HG03175 (cell line): Measurements from ENCODE around the gene WWC2.

Experiments
- ATAC-seq: cut with Tn5 transposase; IDR thresholded peaks from one replicate; pipeline ENCODE4 v1.9.1; 2021; ENCODE audit warnings: mild to moderate bottlenecking, moderate library complexity; ENCODE audit not compliant: unreplicated experiment

Gene WWC2

DNA sequence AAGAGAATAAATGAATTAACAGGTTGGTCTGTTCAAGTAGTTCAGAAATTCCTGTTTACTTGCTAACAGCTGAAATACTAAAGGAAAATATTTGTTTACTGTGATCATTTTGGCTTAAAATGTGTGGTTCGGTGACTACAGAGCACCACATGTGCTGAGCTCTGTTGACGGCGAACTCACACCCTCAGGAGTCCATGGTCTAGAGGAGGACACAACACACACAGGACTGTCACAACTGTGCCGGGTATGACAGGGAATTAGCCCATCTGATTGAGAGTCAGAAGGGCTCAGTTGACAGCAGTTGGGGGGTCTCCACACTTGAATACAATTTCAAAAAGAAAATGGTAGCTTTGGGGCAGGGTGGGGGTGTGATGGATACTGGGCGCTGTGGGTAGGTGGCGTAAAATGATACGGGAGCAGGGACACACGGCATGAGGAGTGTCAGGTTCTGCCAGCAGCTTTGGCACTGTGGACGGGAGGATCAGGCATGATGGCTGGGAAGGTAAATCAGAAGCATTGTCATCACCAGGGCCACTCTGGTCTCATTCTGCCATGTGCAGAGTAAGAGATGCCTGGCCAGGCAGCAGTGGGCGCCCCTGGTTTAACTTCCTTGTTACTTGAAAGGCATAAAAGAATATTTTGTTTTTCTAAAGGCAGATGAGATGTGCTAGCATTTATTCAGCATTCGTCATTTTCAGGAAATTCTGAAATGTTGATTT lies 187.7 kb downstream of the WWC2 start:
- peak; percentile 28 for ATAC-seq

DNA sequence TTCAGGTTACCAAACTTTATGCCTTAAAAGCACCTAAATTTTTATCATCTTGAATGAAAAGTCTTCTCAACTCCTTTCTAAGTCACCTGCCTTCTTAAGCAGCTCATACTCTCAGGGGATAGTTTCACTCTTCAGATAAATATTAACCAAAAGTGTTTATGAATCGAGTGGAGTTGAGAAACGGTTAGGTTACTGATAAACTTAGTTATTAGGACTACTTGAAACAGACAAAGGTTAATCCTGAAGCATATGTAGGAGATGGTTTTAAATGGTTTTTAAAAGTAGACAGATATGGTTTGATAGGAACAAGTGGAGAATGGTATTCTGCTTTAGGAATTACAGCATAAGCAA lies 188.2 kb downstream of the WWC2 start:
- peak; percentile 85 for ATAC-seq

DNA sequence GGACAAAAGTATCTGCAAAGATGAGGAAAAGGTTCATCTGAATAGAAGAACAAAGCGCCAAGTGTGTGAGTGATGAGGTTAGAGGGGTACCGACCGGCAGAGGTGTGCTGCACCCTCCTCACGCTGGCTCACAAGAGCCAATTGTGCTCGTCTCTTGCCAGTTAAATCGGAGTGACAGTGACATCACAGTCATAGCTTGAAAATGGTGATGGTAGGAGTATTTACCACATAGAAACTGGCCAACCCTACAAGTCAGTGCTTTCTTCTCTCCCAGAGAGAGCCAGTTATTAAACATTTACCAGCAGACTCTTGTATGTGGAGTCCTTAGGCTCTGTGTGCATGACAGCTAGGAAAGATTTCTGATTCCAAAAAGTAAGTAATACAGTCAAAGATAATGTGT lies 188.6 kb downstream of the WWC2 start:
- peak; percentile 82 for ATAC-seq

DNA sequence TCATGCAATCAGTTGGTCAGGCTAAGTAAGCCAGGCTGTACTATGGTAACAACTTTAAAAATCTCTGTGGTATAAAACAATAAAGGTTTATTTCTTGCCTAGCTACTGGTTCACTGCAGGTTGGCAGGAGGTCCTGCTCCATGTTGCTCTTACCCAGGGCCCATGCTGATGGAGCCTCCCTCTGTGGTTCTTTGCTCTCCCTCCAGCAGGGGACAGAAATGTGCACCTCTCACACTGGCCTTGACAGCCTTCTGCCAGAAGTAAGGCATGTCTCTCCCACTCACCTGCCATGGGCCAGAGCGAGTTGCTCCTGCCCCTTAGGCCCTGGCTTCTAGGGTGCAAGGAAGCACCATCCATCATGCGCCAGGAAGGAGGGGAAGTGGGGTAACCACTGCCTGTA lies 189.9 kb downstream of the WWC2 start:
- no peak for ATAC-seq

DNA sequence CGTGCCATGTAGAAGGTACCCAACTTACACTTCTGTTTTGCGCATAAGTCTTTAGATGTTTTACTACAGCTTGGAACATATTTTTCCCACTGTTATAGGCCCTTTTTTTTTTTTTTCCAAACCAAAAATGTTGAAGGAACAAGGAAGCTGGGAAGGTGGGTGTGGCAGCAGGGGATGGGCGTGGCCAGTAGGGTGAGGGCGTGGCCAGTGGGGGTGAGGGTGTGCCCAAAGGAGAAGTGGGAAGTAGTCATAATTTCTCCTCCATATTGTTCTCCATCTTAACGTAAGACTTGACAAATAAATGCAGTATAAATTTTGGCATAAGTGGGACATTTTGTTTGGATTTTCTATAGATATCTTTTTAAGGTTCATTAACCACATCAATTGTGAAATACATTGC lies 190.6 kb downstream of the WWC2 start:
- no peak for ATAC-seq

DNA sequence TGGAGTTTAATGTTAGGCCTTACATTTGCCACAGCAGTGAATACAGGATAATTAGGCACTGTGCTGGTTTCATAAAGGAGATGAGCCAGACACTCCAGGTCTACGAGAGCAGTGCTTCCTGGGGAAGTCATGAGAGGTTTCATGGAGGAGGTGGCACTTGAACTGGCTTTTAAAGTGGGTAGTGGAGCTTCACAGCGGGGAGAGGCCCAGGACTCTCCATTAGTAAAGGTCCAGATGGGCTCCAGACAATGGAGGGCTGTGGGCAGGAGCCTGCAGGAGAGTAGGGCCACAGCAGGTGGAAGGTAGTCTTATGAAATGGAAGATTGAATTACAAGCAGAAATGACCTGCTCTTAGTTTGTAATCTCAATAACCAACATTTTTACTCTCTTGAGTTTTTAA lies 192.0 kb downstream of the WWC2 start:
- ATAC-seq, result no peak

DNA sequence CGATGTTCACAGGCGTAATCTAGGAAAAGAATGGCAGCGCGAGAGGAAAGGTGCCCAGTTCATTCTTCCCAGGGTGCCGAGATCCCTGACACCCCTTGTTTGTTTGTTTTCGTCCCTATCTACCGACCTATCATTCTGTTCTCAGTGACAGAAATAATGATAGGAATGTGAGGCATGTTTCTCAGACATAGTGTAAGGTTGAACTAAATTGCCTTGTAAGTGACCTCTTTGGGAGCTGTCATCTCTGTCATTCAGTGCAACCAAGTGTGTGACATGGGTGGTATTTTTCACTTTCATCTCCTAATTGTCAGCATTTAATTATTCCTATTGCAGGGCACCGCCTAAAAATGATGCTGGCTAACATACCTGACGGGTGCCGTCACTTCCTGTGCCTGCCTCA lies 196.7 kb downstream of the WWC2 start:
- ATAC-seq, result no peak

DNA sequence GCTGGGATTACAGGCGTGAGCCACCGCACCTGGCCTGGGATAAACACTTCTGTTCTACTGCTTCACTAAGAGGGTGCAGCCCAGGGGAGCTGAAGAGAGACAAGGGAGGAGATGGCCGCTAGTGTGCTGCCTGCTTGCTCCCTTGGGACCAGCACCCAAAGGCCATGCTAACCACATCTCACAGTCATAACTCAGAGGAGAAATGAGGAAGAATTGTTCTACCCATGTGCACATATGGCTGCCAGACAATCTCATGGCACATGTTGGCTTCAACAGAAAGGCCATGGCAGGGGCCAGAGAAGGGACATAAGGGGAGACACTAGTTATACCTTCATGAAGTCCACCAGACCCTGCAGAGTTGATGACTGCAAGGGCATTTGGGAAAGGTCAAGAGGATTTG lies 198.6 kb downstream of the WWC2 start:
- ATAC-seq, result peak; percentile 92

DNA sequence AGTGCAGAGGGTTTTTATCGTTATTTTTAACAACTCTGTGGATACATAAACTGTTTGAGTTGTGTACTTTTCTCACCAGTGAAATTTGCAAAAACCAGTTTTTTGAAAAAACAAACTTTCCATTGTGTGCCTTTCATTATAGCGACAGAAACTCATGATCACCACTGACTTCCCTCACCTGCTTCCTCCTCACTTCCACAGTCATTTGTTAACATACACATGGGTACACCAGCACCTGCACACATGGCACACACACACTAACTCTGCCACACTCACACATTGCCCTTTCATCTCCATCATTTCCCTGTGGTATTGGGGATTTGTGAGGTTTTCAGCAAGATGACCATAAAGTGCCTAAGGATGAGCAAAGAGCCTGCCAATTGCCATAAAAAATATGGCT lies 200.4 kb downstream of the WWC2 start:
- ATAC-seq, result no peak

DNA sequence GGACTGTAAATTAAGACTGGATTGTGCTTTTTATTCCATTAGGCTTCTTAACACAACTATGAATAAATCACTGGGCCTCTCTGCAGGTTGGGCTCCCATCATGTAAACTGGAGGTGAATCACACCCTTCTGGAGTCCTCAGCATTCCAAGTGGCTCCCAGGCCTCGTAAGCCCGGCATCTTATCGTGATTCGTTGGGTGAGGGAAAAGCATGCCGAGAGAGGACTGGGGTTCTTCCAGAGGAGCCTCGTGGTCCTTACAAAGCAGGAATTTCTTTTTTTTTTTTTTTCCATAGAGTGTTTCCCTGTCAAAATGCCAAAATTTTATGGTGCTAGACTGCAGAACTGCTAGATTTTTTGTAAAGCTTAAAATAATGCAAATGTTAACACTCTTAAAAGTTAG lies 201.0 kb downstream of the WWC2 start:
- ATAC-seq, result no peak

DNA sequence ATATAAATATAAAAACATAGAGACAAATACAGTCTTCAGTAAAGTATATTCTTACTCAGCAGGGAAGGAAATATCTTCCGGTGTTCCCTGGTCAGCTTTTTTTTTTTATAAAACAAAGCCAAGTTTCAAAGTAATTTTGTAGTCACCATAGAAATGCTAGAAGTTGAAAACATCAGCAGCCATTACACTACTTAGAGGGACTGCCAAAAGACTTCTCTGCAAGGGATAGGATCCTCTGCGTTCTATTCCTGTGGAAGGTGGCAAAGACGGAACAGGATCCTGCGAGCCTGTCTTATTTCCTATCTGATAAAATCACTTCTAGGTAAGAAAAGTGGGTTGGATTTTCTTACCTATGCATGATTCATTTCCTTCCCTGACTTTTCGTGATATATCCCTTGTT lies 201.6 kb downstream of the WWC2 start:
- ATAC-seq, result no peak

DNA sequence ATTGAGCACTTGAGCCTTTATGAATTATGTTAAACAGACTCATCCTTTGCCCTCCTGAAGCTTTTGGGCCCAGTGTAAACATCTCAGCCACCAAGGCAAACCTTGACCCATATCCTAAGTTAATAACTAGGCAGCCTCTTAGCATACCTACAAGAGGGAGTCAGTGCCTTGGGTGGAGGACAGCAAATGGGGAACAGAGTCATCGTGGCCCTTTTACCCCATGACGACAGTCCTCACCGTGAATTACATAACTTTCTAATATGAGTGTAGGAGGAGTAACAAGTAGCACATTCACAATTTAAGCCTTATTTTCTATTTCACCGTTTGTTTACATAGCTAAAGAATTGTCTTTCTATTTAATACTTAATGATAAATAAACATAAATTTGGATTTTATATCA lies 204.2 kb downstream of the WWC2 start:
- ATAC-seq, result no peak

DNA sequence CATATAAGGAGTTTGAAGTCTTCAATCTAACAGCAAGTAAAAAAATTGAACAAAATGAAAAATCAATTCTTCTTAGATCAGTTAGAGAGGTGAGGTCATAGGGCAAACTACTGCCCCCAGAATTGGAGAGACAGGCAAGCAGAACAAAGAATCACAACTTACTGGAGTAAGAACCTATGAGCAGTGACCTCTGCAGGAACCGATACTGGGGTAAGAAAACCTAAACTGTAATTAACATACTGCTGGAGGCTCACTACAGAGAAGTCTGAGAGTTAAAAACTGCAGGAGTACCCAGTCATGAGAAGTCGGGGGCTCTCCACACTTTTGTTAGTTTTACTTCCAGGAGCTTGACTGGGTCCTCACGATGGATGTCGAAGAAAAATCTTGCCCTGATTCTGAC lies 205.0 kb downstream of the WWC2 start:
- ATAC-seq, result no peak

DNA sequence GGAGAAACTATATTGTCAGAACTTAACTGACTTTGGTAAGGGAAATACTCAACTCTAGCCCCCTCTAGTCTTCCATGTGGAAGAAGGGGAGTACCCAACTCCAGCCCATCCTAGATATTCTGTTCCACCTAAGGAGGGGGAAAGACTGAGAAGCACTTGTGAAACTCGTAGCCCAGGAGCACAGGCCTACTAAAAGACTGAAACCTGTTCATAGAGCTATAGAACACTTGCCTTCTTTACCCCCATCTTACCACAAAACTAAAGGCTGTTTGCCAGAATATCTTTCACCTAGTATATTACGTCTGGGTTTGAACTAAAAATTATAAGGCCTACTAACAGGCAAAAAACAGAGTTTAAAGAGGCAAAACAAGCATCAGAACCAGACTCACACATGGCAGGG lies 205.5 kb downstream of the WWC2 start:
- no peak for ATAC-seq

DNA sequence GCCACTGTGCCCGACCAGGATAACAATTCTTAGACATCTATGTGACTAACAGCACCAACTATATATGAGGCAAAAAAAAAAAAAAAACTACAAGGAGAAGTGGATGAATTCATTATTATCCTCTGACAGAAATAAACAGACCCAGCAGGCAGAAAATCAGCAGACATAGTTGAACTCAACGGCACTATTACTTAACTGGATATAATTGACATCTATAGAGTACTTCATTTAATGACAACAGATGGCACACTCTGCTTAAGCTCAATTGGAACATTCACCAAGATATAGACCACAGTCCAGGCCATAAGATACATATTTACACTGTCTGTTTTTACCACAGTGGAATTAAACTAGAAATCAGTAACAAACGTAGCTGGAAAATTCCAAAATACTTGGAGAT lies 207.8 kb downstream of the WWC2 start:
- ATAC-seq, result no peak

DNA sequence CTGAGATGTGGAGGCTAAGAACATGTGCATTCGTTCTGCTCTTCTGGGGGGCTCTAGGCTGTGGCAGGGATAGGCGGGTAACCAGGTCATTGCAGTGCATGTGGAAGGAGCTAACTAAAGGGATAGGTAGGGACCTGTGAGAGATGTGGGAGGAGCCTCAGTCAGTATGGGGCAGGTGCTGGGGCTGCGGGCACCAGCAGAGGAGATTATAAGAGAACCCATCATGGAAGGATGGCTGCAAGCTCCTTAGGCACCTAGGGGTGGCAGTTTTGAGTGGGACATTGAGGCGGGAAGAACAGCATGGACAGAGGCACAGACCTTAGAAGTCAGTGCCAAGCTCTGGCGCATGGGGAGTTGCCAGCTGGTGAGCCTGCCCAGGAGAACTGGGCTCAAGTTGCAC lies 213.8 kb downstream of the WWC2 start:
- ATAC-seq, result no peak

DNA sequence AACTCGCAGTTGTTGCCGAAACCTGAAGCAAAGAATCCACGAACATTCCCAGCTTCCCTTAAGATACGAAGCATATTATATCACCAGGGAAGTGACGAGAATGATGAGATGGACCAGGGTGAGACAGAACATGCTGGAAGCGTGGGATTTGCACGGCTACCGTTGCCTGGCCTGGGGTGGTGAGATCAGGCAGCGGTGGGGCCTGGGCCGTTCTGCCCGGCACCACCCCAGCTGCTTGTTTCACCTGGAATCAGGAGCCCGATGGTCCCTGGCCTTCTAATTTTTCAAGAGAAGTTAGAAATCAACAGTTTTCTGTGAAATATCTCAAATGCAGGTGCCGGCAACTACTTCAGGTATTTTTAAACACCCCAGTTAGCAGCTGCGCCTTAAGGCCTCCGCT lies 215.3 kb downstream of the WWC2 start:
- no peak for ATAC-seq

DNA sequence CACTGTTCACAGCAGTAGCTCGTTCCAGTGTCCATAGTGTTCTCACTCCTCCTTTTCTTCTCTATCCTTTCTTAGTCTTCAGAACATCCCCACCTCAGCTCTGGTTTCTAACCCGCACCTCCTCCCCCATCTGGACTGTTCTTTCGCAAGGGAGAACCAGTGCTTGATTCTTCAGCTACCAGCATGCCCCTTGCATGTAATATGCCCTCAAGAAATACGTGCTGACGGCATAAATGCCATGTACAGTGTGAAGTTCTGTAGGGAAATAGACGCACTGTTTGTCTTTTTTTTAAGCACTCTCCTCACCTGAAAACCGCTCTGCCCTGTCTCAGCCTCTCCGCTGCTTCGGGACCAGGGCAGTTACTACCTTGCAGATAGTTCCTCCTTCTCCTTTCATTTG lies 215.7 kb downstream of the WWC2 start:
- no peak for ATAC-seq

DNA sequence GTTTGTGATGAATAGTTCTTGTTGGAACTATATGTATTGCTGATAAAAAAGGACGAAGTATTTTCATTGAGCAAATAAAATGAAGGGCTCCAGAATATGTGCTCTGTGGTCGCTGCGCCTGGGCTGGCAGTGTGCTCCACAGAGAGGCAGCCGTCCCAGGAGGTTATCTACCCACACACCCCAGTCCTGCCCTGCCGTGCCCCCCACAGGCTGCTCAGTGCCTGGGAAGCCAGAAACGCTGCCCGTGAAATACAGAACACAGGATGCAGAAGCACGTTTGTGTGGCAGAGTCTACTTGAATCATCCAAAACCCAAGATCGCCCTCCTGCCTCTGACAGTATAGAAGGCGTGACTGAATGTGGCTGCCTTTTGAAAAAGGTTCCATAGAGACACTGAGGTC lies 219.6 kb downstream of the WWC2 start:
- ATAC-seq, result no peak

DNA sequence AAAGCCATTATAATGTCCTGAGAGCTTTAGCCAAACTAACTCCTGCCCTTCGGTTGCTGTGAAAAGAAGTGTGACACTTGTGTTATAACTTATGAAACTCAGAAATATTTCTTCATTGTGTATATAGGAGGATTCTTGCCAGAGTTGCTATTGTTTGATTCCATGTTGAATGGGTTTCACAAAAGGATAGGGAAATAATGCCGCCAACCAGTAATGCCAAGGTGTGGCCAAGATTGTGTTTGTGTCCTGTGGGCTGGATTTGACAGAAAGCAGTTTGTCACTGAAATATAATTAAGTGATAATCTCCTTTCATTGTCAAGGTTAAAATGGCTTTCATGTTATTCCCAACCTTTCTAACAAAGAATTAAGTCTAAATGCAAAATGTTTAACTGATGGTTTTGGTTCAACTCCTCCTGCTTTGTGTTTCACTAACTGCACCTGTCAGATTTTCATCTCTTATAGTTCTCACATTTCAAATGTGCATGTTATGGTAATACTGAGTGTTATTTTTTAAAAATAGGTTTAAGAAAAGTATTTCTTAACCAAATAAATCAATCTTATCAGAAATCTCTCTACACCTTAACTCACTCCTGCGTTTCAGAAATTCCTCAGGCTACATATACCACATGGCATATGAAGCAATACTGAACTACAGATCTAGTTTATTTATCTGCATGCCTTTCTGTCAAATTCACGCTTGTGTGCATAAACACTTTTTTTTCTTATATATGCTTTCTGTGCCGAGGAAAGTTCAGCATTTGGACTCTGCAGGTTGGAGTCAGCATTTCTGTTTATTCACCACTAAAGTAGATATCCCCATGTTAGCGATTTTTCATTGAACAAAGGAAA lies 221.4 kb downstream of the WWC2 start, which contains the start of gene CLDN22:
TSS of gene CLDN22 (minus strand) at position 66 of the 849 bp plus-strand sequence. CDS start at position 8, 58 bp downstream.
- ATAC-seq, result no peak

DNA sequence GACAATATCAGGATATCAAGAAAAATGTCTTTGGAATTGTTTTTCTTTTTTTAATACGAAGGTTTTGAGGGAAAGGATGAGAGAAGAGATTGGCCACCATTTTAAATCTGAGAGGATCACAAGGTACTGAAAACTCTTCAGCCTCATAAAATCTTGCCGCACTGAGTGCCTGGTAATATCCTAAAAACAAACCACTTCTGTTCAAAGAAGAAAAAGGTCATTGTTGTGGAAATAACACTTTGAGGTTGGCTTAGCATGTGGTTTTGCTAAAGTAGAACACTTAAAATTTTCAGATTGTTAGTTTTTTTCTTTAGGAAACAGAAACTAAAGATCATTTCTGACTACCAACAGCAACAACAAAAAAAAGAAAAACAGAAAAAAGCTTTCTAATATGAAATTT lies 222.0 kb downstream of the WWC2 start:
- ATAC-seq, result peak; percentile 68

DNA sequence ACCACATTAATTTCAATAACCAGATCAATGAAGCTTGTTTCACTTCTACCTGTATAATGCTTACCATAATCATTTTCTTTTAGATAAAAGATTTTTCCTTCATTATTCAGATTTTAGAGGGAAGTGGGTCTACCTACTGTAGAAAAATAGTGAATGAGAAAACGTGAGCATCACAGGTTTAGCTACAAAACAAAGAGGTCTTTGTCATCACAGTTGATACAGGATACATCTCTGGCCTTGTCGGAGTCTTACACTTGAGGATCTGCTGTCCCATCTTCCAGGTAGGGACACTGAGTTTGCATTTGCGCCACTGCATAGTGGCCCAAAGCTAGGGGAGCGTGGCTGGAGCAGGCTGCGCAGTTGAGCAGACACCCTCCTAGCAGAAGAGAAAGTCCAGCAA lies 222.5 kb downstream of the WWC2 start:
- ATAC-seq, result no peak
